K562 (cell line): Measurements from ENCODE around the gene NUP62. TPM values are rescaled to one million over a fixed set of nuclear protein-coding genes. Genes with fewer than 3 reads are reported as not detected.

Experiments
- ATAC-seq: fragments of 200-7000 bp; cut with Tn5 transposase; 3 replicates; pipeline ENCODE4 v1.9.1; 2020; ENCODE audit warnings: moderate library complexity
- BruUV-seq: library from RNA; stranded (reverse); fragments of 400-500 nt; replicated peaks from 2 replicates; lab custom pipeline; 2021; lab: Mats Ljungman, UMichigan
- CTCF ChIA-PET: fragments of 300-600 bp; formaldehyde crosslinking; extraction: SDS; loops from one replicate; lab custom pipeline; 2021; ENCODE audit warnings: low intra/inter-chr PET ratio; lab: Yijun Ruan, JAX
- POLR2A ChIA-PET: fragments of 300-600, 350-650 bp; sonication (Branson Sonifier 250); formaldehyde crosslinking; extraction: SDS; loops from one replicate; lab custom pipeline; 2021; ENCODE audit warnings: antibody characterized with exemption, inconsistent platforms; lab: Yijun Ruan, JAX
- DNase-seq, 4 experiments: peaks; one replicate each; pipeline versions ENCODE4 v3.0.0 to v3.0.0-alpha.2; 2011 to 2018; ENCODE audit warnings: low spot score in 3 of 4, mixed read lengths in 3 of 4; ENCODE audit errors: extremely low read depth in 1 of 4
- FAIRE-seq: peaks from 2 replicates; lab custom pipeline; 2011; peaks lifted over from hg19 to GRCh38; lab: Jason Lieb, UNC
- H2AFZ ChIP-seq: 2 replicates; pipeline ENCODE4 v1.6.0; 2011; ENCODE audit warnings: low read depth, low read length, control low read depth, inconsistent platforms
- H3K27ac ChIP-seq: fragments of 200-600 bp; 3 replicates; pipeline ENCODE4 v1.8.0; 2011; ENCODE audit warnings: low read depth, mild to moderate bottlenecking, control low read depth, inconsistent platforms, low read length, moderate library complexity, mixed read lengths; ENCODE audit errors: extremely low read depth
- H3K27me3 ChIP-seq, 2 experiments: fragments of 300-600 bp in 1 of 2; 2 replicates in 1 of 2; 3 replicates in 1 of 2; pipeline versions ENCODE4 v1.6.0 to v1.8.0; 2011; ENCODE audit warnings: inconsistent platforms in 2 of 2, low read length in 2 of 2, mild to moderate bottlenecking in 1 of 2, mixed read lengths in 1 of 2, moderate library complexity in 1 of 2; ENCODE audit not compliant: control insufficient read depth in 2 of 2, insufficient read depth in 2 of 2
- H3K36me3 ChIP-seq: fragments of 300-600 bp; 3 replicates; pipeline ENCODE4 v1.8.0; 2011; ENCODE audit warnings: mild to moderate bottlenecking, low read length, inconsistent platforms; ENCODE audit not compliant: control insufficient read depth, insufficient read depth
- H3K4me1 ChIP-seq, 2 experiments: fragments of 200-600 bp in 1 of 2; replicated peaks in 1 of 2; 2 replicates in 1 of 2; 3 replicates in 1 of 2; pipeline versions ENCODE4 v1.5.1 to v1.8.0; 2011; ENCODE audit warnings: inconsistent platforms in 2 of 2, low read length in 2 of 2, mild to moderate bottlenecking in 1 of 2, mixed read lengths in 1 of 2, moderate library complexity in 1 of 2; ENCODE audit not compliant: control insufficient read depth in 2 of 2, insufficient read depth in 2 of 2
- H3K4me2 ChIP-seq: 2 replicates; pipeline ENCODE4 v1.6.1; 2011; ENCODE audit warnings: low read length, control low read depth, inconsistent platforms, mixed read lengths; ENCODE audit not compliant: insufficient read depth
- H3K4me3 ChIP-seq: fragments of 200-600 bp; sonication (generic), shearing (Covaris generic); 2 replicates; pipeline ENCODE4 v1.5.1; 2016; ENCODE audit warnings: control low read depth, inconsistent platforms
- H3K79me2 ChIP-seq: fragments of 200-600 bp; 3 replicates; pipeline ENCODE4 v1.8.0; 2011; ENCODE audit warnings: low read length, inconsistent platforms; ENCODE audit not compliant: control insufficient read depth, insufficient read depth
- H3K9ac ChIP-seq, 2 experiments: 2 replicates each; pipeline versions ENCODE4 v1.6.0 to v1.6.1; 2011; ENCODE audit warnings: low read depth in 2 of 2, low read length in 2 of 2, control low read depth in 1 of 2, inconsistent platforms in 1 of 2, mild to moderate bottlenecking in 1 of 2, mixed read lengths in 1 of 2; ENCODE audit not compliant: insufficient read depth in 1 of 2
- H3K9me1 ChIP-seq: one replicate; pipeline ENCODE4 v1.6.0; 2011; ENCODE audit warnings: inconsistent platforms, mild to moderate bottlenecking, low read length, moderate library complexity; ENCODE audit not compliant: control insufficient read depth, insufficient read depth
- H3K9me3 ChIP-seq: replicated peaks from 2 replicates; pipeline ENCODE4 v1.5.1; 2011; ENCODE audit warnings: low read depth, low read length, inconsistent platforms; ENCODE audit not compliant: control insufficient read depth, insufficient read depth
- H4K20me1 ChIP-seq: replicated peaks from 2 replicates; pipeline ENCODE4 v1.6.1; 2011; ENCODE audit warnings: low read length, inconsistent platforms, mixed read lengths; ENCODE audit not compliant: control insufficient read depth, insufficient read depth
- BRD4 ChIP-seq: fragments of 200-600 bp; sonication (generic); IDR thresholded peaks from 2 replicates; pipeline ENCODE4 v1.6.1; 2017; ENCODE audit warnings: inconsistent platforms
- CHD4 ChIP-seq: fragments of 200-600 bp; sonication (generic); IDR thresholded peaks from 3 replicates; pipeline ENCODE4 v1.6.1; 2012; ENCODE audit warnings: low read depth, mild to moderate bottlenecking, mixed read lengths, low read length, inconsistent platforms; ENCODE audit not compliant: insufficient read depth, insufficient replicate concordance, poor library complexity, severe bottlenecking
- DNMT1 ChIP-seq: fragments of 450-650 bp; IDR thresholded peaks from 2 replicates; pipeline ENCODE4 v1.6.1; 2016; ENCODE audit warnings: antibody characterized with exemption, mild to moderate bottlenecking
- FIP1L1 ChIP-seq: fragments of 200-400 bp; formaldehyde crosslinking; IDR thresholded peaks from 2 replicates; pipeline ENCODE4 v1.6.1; 2018; ENCODE audit warnings: mild to moderate bottlenecking, low read depth, low read length; ENCODE audit not compliant: poor library complexity, severe bottlenecking
- FOXM1 ChIP-seq, 2 experiments: fragments of 450-650 bp in 1 of 2; sonication (generic) in 1 of 2; formaldehyde crosslinking in 1 of 2; IDR thresholded peaks; 2 replicates each; pipeline versions ENCODE4 v1.6.1 to v1.9.0; 2017 to 2022; ENCODE audit warnings: low read depth in 2 of 2, mild to moderate bottlenecking in 2 of 2, missing genetic modification reagents in 1 of 2, moderate library complexity in 1 of 2
- GATAD2B ChIP-seq: fragments of 450-650 bp; IDR thresholded peaks from 2 replicates; pipeline ENCODE4 v1.6.1; 2017; ENCODE audit warnings: mild to moderate bottlenecking, borderline replicate concordance
- HDAC1 ChIP-seq, 2 experiments: fragments of 450-650 bp; IDR thresholded peaks; 2 replicates each; pipeline ENCODE4 v1.6.1; 2016 to 2017; ENCODE audit warnings: inconsistent platforms in 1 of 2, mild to moderate bottlenecking in 1 of 2, moderate library complexity in 1 of 2
- MTA3 ChIP-seq: fragments of 450-650 bp; formaldehyde crosslinking; IDR thresholded peaks from 2 replicates; pipeline ENCODE4 v1.6.1; 2017; ENCODE audit warnings: mild to moderate bottlenecking, borderline replicate concordance
- RBM22 ChIP-seq: fragments of 200-400 bp; formaldehyde crosslinking; IDR thresholded peaks from 2 replicates; pipeline ENCODE4 v1.6.1; 2018; ENCODE audit warnings: low read length, low read depth; ENCODE audit not compliant: poor library complexity, severe bottlenecking
- SAFB ChIP-seq: fragments of 200-400 bp; formaldehyde crosslinking; IDR thresholded peaks from 2 replicates; pipeline ENCODE4 v1.6.1; 2017; ENCODE audit warnings: low read depth, low read length, borderline replicate concordance
- ZNF133 ChIP-seq: fragments of 250-450 bp; sonication (Bioruptor Pico); IDR thresholded peaks from 2 replicates; pipeline ENCODE4 v1.4.0; 2020; ENCODE audit warnings: mild to moderate bottlenecking
- ZNF146 ChIP-seq: IDR thresholded peaks from one replicate; pipeline ENCODE4 v1.6.1; 2018; ENCODE audit warnings: missing compliant biosample characterization; ENCODE audit not compliant: unreplicated experiment
- WGBS: fragments of 100-300 bp; shearing (Covaris generic); methylation state at CpG from one replicate; pipeline ENCODE4 v1.1.6; 2016; ENCODE audit warnings: low coverage, mixed read lengths; ENCODE audit not compliant: insufficient coverage; ENCODE audit errors: missing lambda C conversion rate; 5-methylcytosine and 5-hydroxymethylcytosine counted together
- in situ Hi-C: fragments of 300-500 bp; cut with MboI; formaldehyde crosslinking; loops from 4 replicates; pipeline ENCODE4 v1.15.0; 2018; ENCODE audit warnings: inconsistent platforms, mixed read lengths
- intact Hi-C: fragments of 100-400 bp; cut with micrococcal nuclease; formaldehyde crosslinking; loops from 2 replicates; pipeline ENCODE4 v1.14.2; 2022
- polyA plus RNA-seq, 8 experiments: library from polyadenylated mRNA; depleted of rRNA in 4 of 8; stranded (reverse) in 5 of 8; unstranded in 3 of 8; fragments of >200 nt; fragmentation: Nextera tagmentation in 2 of 8; fragmentation: Illumina TruSeq in 1 of 8; extraction: Ambion mirVana in 2 of 8; extraction: Trizol in 1 of 8; gene quantifications; 2 replicates each; pipeline versions ENCODE4 v1.2.1 to v1.2.3, GENCODE V29; 2011 to 2014; ENCODE audit warnings: inconsistent platforms in 1 of 8, missing spikeins in 1 of 8
- total RNA-seq, 7 experiments: library from RNA; depleted of rRNA in 6 of 7; stranded (reverse); fragments of >200 nt in 6 of 7; fragmentation: Illumina TruSeq in 2 of 7; extraction: Trizol in 2 of 7; gene quantifications; 2 replicates each; pipeline versions ENCODE4 v1.2.1 to v1.2.3, GENCODE V29; 2011 to 2021; ENCODE audit warnings: low replicate concordance in 1 of 7
- TF ChIP-seq, protein P1 (sequence below), 2 experiments: fragments of 450-650 bp in 1 of 2; sonication (generic) in 1 of 2; formaldehyde crosslinking; conservative IDR thresholded peaks; 2 replicates each; pipeline versions ENCODE4 v1.4.0 to v1.8.1; 2020 to 2022; ENCODE audit warnings: mild to moderate bottlenecking in 1 of 2, missing genetic modification reagents in 1 of 2

Gene NUP62
- total and polyA plus RNA-seq, 9 of the 15 experiments (the other 6 are each of a cell fraction or from before 2014, with no cell fraction given), result 16.9 to 109 (median 66.0) TPM

DNA sequence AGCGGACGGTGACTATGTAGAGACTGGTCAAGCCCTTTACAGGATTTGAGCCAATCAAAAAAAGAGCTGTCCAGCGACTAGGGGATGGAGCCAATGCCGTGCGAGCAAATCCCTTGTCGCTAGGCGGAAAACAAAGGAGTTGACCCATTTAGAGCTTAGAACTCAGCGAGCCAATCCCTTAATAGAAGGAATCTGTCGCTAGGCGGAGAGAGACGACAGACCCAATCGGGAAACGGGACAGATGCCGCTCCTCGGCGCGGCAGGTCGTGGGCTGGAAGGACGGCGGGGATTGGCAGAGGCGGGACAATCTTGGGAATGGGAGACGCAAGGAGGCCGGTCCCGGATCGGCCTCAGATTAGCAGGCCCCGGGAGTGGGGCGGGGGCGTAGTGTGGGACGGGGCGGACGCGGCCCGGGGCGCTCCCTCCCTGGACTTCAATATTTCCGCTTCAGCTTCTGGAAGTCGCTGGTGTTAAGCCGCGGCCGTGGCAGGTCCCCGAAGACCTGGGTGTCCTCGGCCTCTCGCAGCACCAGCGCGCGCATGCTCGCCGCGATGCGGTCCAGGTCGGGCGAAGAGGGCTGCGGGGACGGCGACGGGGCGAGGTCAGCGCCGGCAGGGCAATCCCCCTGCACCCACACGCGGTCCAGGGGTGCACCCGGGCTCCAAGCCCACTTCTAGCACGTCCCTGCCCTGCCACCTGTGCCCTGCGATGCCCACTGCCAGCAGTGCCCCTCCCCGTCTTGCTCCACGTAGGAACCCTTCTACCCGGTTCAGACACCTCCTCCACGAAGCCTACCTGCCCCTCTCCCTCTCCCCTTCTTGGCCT lies 59.6 kb downstream of the NUP62 start (continued):
- no peak for TF ChIP-seq ZNF146 (CRISPR knock-in tag)
- TF ChIP-seq GATAD2B, result no peak
- TF ChIP-seq, all 486 proteins: peak for 118

DNA sequence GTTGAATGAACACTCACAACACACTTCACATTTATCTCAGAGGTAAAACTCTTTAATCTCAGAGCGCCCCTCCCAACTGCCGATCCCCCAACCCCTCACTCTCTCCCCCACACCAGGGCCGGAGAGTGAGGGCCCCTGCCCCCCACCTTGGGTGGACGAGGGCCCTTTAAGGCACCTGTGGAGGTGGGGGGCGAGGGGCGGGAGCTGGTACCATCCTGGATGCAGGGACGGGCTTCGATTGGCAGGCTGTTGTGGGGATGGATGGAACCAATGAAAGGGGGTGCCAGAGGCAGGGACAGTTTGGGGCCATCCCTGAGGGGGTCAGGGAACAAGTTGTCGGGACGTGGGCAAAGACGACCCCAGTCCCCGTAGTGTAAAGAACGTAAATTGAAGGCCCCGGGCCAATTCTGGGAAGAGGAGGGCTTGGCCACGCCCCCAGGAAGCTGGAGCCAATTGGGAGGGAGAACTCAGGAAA lies 60.3 kb downstream of the NUP62 start:
- peak; percentile 32 for FAIRE-seq
- peaks cover 45% of the 10 kb centered on the region for H3K36me3 ChIP-seq
- ChIA-PET POLR2A (interaction anchor here (0.5 to 1.9 kb wide), 16 partner anchors 9 to 477 kb away, joined by 3 to 13 read pairs (median 3); partner anchors contain the start of genes ATF5, NUP62, PTOV1 and RPS11), CTCF (no interaction called here)
- no peaks in the 10 kb centered on the region for H3K9me3 ChIP-seq
- no peaks in the 10 kb centered on the region for H3K27me3 ChIP-seq
- intact Hi-C loops (loop anchor here (1.0 to 5.0 kb wide), 4 partner anchors 8 to 192 kb away; partner anchors contain the start of genes AKT1S1, AP2A1, ATF5 and NUP62), in situ Hi-C loops (no loop called here)
- peaks cover 8% of the 10 kb centered on the region for H3K9me1 ChIP-seq
- peak overlapping the region; percentile 24 to 39; a peak in 2 of 4 replicates for H3K9ac ChIP-seq
- peak overlapping the region; percentile 71 for H2AFZ ChIP-seq
- H3K4me1 ChIP-seq, result peaks cover 43 to 84% of the 10 kb centered on the region in 2 experiments
- no TSS peak for BruUV-seq
- peaks cover 45% of the 10 kb centered on the region for H3K79me2 ChIP-seq
- H4K20me1 ChIP-seq, result peaks cover 19% of the 10 kb centered on the region; the same call in 1 of the 2 replicates
- peak; percentile 3 for ATAC-seq
- peak overlapping the region; percentile 83 for H3K4me2 ChIP-seq
- H3K4me3 ChIP-seq, result peak overlapping the region; percentile 43
- peak in 2 of 4 experiments; percentile 25 to 51 for DNase-seq
- 7% methylated on average over 14 of the region's 15 CpGs for WGBS
- peak overlapping the region; percentile 63; the same call in 2 of the 3 replicates for H3K27ac ChIP-seq
- TF ChIP-seq FOXM1 (IDR thresholded peaks at IDR 0.05; ENCODE audit: low read depth) (no peak), FOXM1 (CRISPR knock-in tag; IDR thresholded peaks at IDR 0.05; ENCODE audit: low read depth) (0 out of 2 replicates have a peak, but pooled peaks have one; percentile 41), ZNF133 (CRISPR knock-in tag) (no peak), FIP1L1 (no peak), SAFB (no peak), CHD4 (no peak), BRD4 (no peak), RBM22 (no peak), HDAC1 (IDR thresholded peaks at IDR 0.05) (0 out of 4 replicates have a peak, but pooled peaks of 1 of the 2 experiments have one; percentile 41), DNMT1 (0 out of 2 replicates have a peak, but pooled peaks have one; percentile 31), MTA3 (peak; percentile 12; the same call in 1 of the 2 replicates)
- TF ChIP-seq, protein P1, sequence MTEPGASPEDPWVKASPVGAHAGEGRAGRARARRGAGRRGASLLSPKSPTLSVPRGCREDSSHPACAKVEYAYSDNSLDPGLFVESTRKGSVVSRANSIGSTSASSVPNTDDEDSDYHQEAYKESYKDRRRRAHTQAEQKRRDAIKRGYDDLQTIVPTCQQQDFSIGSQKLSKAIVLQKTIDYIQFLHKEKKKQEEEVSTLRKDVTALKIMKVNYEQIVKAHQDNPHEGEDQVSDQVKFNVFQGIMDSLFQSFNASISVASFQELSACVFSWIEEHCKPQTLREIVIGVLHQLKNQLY (CRISPR knock-in tag; conservative IDR thresholded peaks at IDR 0.05), result 0 out of 4 replicates have a peak, but pooled peaks of 1 of the 2 experiments have one; percentile 38
